COLO668 (cell line): Measurements from ENCODE around the gene RNGTT.
"Not testable (repeated sequence)": the region's sequence is repeated elsewhere in the genome, so short reads cannot be mapped to it uniquely, and the experiment has no call there.

Source experiments
- DNase-seq: peaks from one replicate; lab custom pipeline; 2025; ENCODE audit not compliant: unreplicated experiment; lab: John Stamatoyannopoulos, UW

RNGTT gene

GRCh38 chr6:88914895-88915598 is 48.4 kb downstream of the RNGTT start:
- DNase-seq, result no peak

GRCh38 chr6:88914180-88914579 is 49.2 kb downstream of the RNGTT start:
- no peak for DNase-seq

GRCh38 chr6:88913471-88913870 is 49.9 kb downstream of the RNGTT start:
- no peak for DNase-seq

DNA sequence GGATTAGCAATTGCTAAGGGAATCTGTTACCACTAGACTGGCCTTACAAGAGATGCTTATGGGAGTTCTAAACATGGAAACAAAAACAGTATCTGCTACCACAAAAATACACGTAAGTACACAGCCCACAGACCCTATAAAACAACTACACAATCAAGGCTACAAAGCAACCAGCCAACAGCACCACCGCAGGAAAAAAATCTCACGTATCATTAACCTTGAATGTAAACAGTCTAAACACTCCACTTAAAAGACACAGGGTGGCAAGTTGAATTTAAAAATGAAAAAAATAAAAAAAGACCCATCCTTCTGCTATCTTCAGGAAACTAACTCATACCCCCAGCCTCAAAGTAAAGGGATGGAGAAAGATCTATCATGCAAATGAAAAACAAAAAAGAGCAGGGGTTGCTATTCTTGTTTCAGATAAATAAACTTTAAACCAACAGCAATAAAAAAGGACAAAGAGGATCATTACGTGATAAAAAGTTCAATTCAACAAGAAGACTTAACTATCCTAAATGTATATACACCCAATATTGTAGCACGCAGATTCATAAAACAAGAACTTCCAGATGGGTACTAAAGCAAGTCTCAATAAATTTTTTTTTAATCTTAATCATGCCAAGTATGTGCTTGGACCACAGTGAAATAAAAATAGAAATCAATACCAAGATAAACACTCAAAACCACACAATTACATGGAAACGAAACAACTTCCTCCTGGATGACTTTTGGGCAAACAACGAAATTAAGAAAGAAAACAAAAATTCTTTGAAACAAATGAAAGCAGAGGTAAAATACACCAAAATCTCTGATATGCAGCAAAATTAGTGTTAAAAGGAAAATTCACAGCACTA is 52.3 kb downstream of the RNGTT start:
- no peak for DNase-seq

GRCh38 chr6:88908598-88909548 is 54.5 kb downstream of the RNGTT start:
- no peak for DNase-seq

DNA sequence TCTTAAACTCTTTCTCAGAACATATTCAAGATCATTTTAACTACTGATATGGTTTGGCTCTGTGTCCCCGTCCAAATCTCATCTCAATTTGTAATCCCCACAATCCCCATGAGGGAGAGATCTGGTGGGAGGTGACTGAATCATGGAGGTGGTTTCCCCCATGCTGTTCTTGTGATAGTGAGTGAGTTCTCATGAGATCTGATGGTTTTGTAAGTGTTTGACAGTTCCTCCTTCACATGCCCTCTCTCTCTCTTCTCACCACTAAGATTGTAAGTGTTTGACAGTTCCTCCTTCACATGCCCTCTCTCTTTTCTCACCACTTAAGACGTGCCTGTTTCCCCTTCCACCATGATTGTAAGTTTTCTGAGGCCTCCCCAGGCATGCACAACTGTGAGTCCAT is 56.3 kb downstream of the RNGTT start:
- not testable (repeated sequence) for DNase-seq

DNA sequence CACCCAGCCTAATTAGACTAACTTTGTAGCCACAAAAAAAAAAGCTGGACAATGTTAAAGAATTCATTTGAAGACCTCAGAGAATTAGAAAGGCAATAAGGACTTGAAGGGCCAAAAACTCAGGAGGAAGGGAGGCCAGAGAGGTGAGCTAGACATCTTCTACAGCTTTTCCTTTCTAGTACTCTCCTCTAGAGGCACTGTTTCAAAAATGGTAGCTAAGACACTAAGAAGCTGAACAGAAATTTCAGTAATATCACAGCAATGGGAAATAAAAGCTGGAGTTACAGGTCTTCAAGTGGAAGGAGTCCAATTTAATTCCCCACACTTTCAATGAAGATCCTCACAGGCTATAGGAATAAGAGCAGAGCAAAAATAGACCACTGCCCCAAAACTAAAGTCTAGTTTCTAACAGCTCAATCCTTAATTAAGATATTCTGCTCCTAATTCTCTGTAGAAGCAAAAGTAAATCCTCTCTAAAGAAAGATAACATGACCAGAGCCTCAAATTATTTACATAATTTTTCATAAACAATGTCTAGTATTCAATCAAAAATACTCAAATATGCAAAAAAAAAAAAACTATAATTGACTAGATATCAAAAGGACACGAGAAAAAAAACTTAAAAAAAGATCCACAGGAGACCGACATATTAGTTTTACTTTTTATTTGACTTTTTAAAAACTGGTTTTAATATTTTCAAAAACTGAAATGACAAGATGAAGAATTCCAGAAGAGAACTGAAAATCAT is 63.7 kb downstream of the RNGTT start:
- no peak for DNase-seq

GRCh38 chr6:88895911-88896310 is 67.5 kb downstream of the RNGTT start:
- DNase-seq, result no peak

- no peak for DNase-seq
These were observed 72.3 kb downstream of the RNGTT start for GRCh38 chr6:88890860-88891845.

DNA sequence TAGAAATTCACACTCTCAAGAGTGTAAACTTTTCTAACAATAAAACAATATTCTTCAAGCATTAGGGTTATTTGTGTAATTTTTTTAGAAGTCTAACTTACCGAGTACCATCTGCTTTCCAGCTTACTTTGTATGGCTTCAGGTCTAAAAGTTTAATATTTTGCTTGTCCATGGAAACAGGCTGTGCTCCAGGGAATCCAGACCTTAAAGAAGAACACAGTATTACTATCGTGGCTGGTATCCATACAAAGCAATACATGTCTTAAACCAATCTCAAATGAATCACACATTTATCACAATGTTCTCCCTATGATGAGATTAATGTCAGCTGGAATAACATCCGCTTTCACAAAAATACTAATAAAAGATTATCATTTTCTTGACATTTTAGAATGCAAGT is 73.0 kb downstream of the RNGTT start:
- no peak for DNase-seq

GRCh38 chr6:88884361-88884760 is 79.1 kb downstream of the RNGTT start:
- no peak for DNase-seq

DNA sequence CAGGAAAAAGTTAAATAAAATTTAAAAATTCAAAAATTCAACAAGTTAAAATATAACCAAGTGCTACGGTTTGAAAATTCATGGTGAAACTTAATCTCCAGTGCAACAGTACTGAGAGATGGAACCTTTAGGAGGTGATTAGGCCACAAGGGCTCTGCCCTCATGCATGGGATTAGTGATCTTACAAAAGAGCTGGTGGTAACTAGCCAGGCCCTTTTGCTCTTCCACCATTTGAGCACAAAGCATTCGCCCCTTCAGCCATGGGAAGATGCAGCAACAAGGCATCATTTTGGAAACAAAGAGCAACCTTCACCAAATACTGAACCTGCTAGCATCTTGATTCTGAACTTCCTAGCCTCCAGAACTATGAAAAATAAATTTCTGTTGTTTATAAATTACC is 80.9 kb downstream of the RNGTT start:
- DNase-seq, result no peak

GRCh38 chr6:88881451-88881850 is 82.0 kb downstream of the RNGTT start:
- no peak for DNase-seq

- DNase-seq, result no peak
These were observed 83.4 kb downstream of the RNGTT start for GRCh38 chr6:88880021-88880420.

DNA sequence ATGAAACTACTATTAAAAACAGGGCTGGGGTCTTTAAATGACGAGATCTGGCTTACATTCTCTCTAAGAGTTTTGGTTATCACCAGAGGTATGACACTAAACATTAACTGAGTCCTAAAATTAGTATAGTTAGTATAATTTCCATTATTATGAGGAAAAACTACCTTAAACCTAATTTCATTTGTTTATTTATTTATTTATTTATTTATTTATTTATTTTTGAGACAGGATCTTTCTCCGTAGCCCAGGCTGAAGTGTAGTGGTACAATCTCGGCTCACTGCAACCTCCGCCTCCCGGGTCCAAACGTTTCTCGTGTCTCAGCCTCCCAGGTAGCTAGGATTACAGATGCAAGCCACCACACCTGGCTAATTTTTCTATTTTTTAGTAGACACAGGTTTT is 85.5 kb downstream of the RNGTT start:
- no peak for DNase-seq

GRCh38 chr6:88872962-88873361 is 90.5 kb downstream of the RNGTT start:
- no peak for DNase-seq

DNA sequence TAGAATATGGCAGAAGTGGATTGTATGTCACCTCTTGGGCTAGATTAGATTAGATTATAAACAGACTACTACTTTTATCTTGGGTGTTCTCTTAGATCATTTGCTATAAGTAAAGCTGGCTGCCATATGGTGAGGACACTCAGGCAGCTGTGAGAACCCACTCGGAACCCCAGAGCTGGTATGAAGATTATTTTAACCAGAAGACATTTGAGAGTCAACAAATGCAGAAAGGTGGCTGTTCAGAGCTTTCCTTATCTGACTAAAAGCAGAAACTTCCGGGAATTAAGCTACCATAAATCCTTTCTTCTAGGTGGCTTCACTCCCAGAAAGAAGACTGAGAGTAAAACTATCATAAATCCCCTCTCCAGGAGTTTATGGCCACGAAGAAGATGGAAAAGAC is 91.9 kb downstream of the RNGTT start:
- no peak for DNase-seq

GRCh38 chr6:88870717-88871330 is 92.6 kb downstream of the RNGTT start:
- peak; percentile 44 for DNase-seq
